GM13977 (cell line): ENCODE measurements around the gene STRADB.
"Not testable (repeated sequence)": the region's sequence is repeated elsewhere in the genome, so short reads cannot be mapped to it uniquely, and the experiment has no call there.

Source experiments
- DNase-seq: peaks from one replicate; pipeline ENCODE4 v3.0.0; 2012; ENCODE audit warnings: low spot score
- CTCF ChIP-seq: IDR thresholded peaks from 2 replicates; pipeline ENCODE4 v1.5.1; 2012; ENCODE audit warnings: mild to moderate bottlenecking, control low read depth; ENCODE audit not compliant: insufficient read depth; ENCODE audit errors: extremely low read depth, missing control alignments
- in situ Hi-C: fragments of 300-500 bp; cut with MboI; formaldehyde crosslinking; loops from one replicate; pipeline ENCODE4 v1.12.0; 2022; ENCODE audit warnings: low sequenced_read_pairs, low pct_unique_long_range_greater_than_20kb, mixed read lengths, inconsistent platforms; ENCODE audit not compliant: unreplicated experiment

The STRADB gene

GRCh38 chr2:201415149-201415548 lies 36.4 kb upstream of the STRADB start:
- in situ Hi-C loops, result no loop called here
- TF ChIP-seq CTCF, result no peak
- DNase-seq, result no peak

GRCh38 chr2:201419057-201419635 lies 32.4 kb upstream of the STRADB start:
- in situ Hi-C loops, result no loop called here
- TF ChIP-seq CTCF, result no peak
- DNase-seq, result no peak

- in situ Hi-C loops, result no loop called here
- DNase-seq, result no peak
- TF ChIP-seq CTCF, result no peak
Measured at GRCh38 chr2:201419986-201420385, 31.6 kb upstream of the STRADB start.

GRCh38 chr2:201420442-201421113 lies 31.0 kb upstream of the STRADB start:
- no peak for TF ChIP-seq CTCF
- in situ Hi-C loops, result no loop called here
- DNase-seq, result no peak

- TF ChIP-seq CTCF, result no peak
- in situ Hi-C loops, result no loop called here
- no peak for DNase-seq
Measured at GRCh38 chr2:201425952-201426351, 25.6 kb upstream of the STRADB start.

- in situ Hi-C loops, result not testable (repeated sequence)
Measured at GRCh38 chr2:201428366-201428765, 23.2 kb upstream of the STRADB start.

GRCh38 chr2:201429835-201430234 lies 21.7 kb upstream of the STRADB start:
- DNase-seq, in situ Hi-C loops: not testable (repeated sequence)

More at GRCh38 chr2:201428366-201428765, 23.2 kb upstream of the STRADB start:
- DNase-seq, result not testable (repeated sequence)

- in situ Hi-C loops, DNase-seq: not testable (repeated sequence)
Measured at GRCh38 chr2:201430322-201430721, 21.2 kb upstream of the STRADB start.
